GM12873 (cell line): ENCODE results near the gene FBXL13.

Experiments
- CTCF ChIP-seq: IDR thresholded peaks from 2 replicates; pipeline ENCODE4 v1.5.1; 2012; ENCODE audit warnings: low read depth, mild to moderate bottlenecking, moderate library complexity, low read length, control low read depth; ENCODE audit not compliant: insufficient read depth; ENCODE audit errors: missing control alignments

Gene FBXL13

GRCh38 chr7:102994567-102994966, 80.0 kb downstream of the FBXL13 start:
- TF ChIP-seq CTCF, result no peak

- TF ChIP-seq CTCF, result no peak
These were observed 80.9 kb downstream of the FBXL13 start for GRCh38 chr7:102993718-102994029.

GRCh38 chr7:102992938-102993717, 81.5 kb downstream of the FBXL13 start:
- TF ChIP-seq CTCF, result no peak

- no peak for TF ChIP-seq CTCF
These were observed 82.1 kb downstream of the FBXL13 start for GRCh38 chr7:102992509-102992937.

GRCh38 chr7:102991540-102992214, 82.9 kb downstream of the FBXL13 start:
- no peak for TF ChIP-seq CTCF

GRCh38 chr7:102991077-102991539, 83.5 kb downstream of the FBXL13 start:
- no peak for TF ChIP-seq CTCF

GRCh38 chr7:102990642-102991041, 84.0 kb downstream of the FBXL13 start:
- no peak for TF ChIP-seq CTCF
